MM.1S (cell line): ENCODE results near the gene GBF1.

Source experiments
- EZH2phosphoT487 ChIP-seq: fragments of 300-600 bp; sonication (generic); IDR thresholded peaks from 2 replicates; pipeline ENCODE4 v1.6.1; 2018; ENCODE audit warnings: antibody characterized with exemption, low read length
- TF ChIP-seq, protein P1 (sequence below): fragments of 300-600 bp; sonication (generic); IDR thresholded peaks from 2 replicates; pipeline ENCODE4 v1.5.1; 2016; ENCODE audit warnings: antibody characterized with exemption, low read length, mixed read lengths

DNA sequence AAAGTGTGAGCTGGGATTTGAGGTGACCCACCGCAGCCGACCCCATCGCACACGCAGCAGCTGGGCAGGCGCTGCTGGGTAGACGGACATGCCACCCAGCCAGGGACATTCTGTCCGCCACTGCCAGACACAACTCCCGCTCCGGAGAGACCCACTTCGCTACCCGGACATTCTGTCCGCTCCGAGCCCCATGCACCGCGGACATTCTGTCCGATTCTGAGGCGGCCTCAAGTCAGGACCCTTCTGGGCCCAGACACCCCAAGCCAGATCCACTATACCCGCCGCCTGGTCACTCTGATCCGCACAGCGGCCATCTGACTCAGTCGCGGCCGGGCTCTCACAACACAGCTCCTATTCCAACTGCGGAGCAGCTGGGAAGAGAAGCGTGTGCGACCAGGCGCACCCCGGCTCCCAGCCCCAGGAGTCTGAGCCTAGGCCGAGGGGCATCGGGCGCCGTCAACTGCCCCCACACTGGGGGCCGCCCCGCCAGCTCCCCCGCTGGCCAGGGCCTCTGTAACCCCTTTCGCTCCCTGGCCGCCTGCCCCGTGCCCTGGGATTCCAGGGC lies 4.8 kb upstream of the GBF1 start:
- TF ChIP-seq EZH2phosphoT487, result no peak
- TF ChIP-seq, protein P1, sequence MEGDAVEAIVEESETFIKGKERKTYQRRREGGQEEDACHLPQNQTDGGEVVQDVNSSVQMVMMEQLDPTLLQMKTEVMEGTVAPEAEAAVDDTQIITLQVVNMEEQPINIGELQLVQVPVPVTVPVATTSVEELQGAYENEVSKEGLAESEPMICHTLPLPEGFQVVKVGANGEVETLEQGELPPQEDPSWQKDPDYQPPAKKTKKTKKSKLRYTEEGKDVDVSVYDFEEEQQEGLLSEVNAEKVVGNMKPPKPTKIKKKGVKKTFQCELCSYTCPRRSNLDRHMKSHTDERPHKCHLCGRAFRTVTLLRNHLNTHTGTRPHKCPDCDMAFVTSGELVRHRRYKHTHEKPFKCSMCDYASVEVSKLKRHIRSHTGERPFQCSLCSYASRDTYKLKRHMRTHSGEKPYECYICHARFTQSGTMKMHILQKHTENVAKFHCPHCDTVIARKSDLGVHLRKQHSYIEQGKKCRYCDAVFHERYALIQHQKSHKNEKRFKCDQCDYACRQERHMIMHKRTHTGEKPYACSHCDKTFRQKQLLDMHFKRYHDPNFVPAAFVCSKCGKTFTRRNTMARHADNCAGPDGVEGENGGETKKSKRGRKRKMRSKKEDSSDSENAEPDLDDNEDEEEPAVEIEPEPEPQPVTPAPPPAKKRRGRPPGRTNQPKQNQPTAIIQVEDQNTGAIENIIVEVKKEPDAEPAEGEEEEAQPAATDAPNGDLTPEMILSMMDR, result no peak
